Measurements from ENCODE around the gene SLC16A5.
A peak's percentile ranks its signal among the peaks of the same experiment; 100 is the strongest.
"Not testable (repeated sequence)": the region's sequence is repeated elsewhere in the genome, so short reads cannot be mapped to it uniquely, and the experiment has no call there.

Gene SLC16A5, protein sequence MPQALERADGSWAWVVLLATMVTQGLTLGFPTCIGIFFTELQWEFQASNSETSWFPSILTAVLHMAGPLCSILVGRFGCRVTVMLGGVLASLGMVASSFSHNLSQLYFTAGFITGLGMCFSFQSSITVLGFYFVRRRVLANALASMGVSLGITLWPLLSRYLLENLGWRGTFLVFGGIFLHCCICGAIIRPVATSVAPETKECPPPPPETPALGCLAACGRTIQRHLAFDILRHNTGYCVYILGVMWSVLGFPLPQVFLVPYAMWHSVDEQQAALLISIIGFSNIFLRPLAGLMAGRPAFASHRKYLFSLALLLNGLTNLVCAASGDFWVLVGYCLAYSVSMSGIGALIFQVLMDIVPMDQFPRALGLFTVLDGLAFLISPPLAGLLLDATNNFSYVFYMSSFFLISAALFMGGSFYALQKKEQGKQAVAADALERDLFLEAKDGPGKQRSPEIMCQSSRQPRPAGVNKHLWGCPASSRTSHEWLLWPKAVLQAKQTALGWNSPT

GRCh38 chr17:75087558-75088453, at the start of gene SLC16A5:
TSS of gene SLC16A5 (plus strand) at chr17:75087954. CDS start at chr17:75093637, 5,683 bp downstream.
- DNase-seq (ENCODE audit: low read depth) = no peak

DNA sequence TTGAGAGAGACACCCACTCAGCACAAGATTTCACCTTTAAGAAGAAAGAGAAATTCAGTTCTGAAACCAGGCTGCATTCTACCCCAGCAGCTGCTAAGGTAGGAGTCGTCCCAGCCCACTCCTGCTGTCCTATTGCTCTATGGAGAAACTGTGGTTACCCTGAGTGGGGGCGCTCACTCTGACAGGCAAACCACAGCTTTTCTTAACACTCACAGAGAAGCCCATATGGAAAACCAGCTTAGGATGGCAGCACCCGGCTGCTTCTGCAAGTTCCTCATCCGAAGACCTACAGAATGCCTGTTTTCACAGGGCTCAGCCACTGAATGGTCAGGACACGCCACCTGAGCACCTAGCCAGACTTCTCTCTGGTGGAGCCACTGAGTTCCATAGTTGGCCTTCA, 48.5 kb upstream of the SLC16A5 start:
- DNase-seq (ENCODE audit: low read depth) = no peak

- no peak for DNase-seq (ENCODE audit: low read depth)
Measured at GRCh38 chr17:75041656-75042280, 46.0 kb upstream of the SLC16A5 start.

- DNase-seq (ENCODE audit: low read depth) = not testable (repeated sequence)
Measured at GRCh38 chr17:75043789-75044188, 44.0 kb upstream of the SLC16A5 start.

DNA sequence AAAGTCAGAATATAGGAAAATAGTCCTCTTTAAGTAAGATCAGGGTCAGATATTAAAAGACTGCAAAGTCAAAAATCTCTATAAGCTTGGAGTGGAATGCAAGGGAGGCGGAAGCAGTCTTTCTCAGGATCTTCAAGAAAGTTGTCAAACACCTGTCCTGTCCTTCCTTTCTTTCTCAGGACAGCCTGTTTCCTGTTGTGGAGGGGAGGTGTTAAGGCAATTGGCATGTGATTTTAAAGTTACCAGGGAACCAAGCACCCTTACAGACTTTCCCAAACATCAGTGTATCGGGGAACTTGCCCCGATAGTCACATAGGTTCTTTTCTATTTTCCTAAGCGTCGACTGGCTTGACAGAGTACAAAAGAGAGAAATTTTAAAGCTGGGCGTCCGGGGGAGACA, 43.0 kb upstream of the SLC16A5 start:
- no peak for DNase-seq (ENCODE audit: low read depth)

GRCh38 chr17:75045946-75046406, 41.8 kb upstream of the SLC16A5 start:
- DNase-seq (ENCODE audit: low read depth) = not testable (repeated sequence)

DNA sequence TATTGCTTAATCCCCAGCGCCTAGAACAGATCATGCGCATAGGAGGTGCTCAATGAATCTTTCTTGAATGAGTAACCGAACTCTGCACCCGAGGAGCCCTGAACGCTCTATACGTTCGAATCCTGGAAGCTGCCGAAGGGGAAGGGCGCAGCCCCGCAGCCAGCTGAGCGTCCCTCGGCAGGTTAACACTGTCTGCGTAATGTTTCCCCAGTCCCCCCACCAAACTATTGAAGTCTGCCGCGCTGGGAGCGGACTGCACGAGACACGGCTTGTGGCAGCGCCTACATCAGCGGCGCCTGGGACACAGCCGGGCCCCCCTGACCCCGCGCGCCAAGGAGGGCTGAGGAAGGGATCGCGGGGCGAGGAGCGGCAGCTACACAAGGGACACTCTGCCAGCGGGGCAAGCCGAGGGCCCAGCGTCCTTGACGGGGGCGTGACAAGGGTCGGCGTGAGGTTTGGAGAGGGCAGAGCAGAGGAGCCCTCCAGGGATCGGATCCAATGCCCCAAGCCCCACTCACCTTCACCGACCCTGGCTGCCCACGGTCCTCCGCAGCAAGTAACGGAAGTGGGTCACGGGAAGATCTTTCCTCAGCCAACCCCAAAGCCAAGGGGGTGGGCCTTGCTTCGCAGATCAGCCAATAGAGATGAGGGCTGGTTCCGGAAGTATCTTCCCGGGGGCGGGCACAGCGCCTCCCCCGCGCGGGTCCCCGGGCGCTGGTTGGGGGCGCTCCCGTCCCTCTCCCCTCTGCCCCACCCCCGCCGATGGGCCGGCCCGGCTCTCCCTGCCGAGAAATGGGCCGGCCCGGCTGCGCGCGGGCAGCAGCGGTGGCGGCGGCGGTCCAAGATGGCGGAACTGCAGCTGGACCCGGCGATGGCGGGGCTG, 41.1 kb upstream of the SLC16A5 start, which contains the start of the genes ATP5PD and KCTD2:
ATP5PD (minus strand) TSS at position 563 of the 883 bp plus-strand sequence. CDS start 4,319 bp downstream, outside the sequence.
KCTD2 (plus strand) TSS at position 819 of the 883 bp plus-strand sequence; CDS start at position 845, 26 bp downstream.
- DNase-seq (ENCODE audit: low read depth) = peak; percentile 95

GRCh38 chr17:75047398-75048098, 40.2 kb upstream of the SLC16A5 start:
- no peak for DNase-seq (ENCODE audit: low read depth)

GRCh38 chr17:75048249-75048878, 39.4 kb upstream of the SLC16A5 start:
- no peak for DNase-seq (ENCODE audit: low read depth)

DNA sequence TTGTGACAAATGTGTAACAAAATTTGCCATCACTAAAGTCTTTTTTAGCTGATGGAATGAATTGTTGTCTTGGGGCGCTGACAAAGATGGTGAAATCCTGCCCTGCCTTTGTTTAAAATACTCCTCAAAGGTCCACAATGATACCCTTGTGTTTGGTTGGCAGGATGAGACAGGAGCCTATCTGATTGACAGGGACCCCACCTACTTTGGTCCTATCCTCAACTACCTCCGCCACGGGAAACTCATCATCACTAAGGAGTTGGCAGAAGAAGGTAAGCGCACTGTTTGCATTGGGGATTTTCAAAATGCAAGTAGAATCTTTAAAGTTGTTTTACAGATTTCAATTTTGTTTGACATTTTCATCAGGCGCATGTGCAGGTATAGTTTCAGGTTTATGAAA, 38.7 kb upstream of the SLC16A5 start:
- DNase-seq (ENCODE audit: low read depth) = no peak

DNA sequence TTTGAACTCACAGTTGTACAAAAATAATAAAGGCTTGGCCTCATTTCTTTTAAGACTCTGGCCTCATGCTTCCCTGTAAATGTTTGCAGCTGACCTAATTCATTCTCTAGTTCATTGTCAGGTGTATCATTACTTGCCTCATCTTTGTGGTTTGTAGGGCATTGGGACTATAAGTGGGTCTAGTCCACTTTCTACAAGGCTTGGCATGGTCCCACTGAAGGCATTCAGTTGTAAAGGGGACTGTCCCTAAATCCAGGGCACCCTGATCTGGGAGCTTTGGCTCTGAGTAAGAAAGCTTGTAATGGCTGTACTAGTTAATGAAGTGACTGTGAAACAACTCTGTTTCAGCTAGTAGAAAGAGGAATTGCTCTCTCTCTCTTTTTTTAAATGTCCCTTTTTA, 38.0 kb upstream of the SLC16A5 start:
- no peak for DNase-seq (ENCODE audit: low read depth)

DNA sequence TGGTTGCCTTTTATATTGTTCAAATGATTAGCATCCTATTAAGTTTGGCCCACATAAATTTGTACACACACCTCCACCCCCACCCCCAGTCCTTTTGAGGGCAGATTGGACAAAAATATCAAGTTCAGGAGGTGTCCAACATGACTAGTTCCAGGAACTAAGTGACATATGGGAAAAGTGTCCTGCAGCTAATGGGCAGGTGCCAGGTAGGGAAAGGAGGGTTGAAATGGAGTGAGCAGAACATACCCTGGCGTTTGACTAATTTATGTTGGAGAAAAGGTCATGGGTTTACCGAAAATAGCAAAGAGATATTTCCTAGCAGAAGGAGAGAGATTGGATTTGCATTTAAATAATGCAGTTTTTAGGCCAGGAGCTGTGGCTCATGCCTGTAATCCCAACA, 35.8 kb upstream of the SLC16A5 start:
- DNase-seq (ENCODE audit: low read depth) = no peak

DNA sequence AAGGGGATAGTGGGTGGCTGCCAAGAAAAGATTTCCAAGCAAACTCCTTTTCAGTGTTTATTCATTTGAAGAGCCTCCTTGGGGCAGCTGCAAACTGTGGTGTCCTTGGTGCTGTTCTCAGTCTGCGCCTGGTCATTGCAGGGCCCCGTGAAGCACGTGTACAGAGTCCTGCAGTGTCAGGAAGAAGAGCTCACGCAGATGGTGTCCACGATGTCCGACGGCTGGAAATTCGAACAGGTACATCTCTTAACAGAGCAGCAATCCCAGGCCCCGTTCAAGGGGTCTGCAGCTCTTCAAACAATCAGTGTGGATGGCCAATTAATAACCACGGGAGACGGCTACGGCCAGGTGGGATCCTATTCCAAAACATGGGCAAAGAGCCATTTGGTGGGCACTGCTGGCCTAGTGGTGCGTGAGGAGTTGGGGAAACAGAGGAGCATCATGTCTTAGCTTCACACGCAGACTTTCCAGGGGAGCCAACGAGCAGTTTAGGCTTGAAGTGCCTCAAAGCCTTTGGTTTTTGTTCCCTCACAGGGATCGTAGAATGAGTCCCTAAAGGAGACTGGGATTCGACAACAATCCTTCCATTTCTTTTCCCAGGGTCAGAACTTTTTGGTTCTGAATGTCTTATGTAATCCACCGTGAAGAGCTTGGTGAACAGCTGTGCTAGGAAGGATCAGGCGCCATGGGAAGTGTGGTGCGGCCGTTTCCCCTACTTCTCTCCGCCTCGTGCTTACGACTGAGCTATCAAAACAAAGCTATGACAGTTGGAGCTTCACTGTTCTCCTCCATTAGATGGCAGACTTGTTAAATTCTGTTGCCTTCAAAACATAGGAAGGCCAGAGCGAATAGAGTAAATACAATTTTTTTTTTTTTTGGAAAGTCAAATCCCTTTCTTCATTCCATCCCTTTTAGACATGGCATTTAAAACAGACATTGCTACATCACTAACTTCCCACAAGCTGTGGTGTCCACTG, 28.1 kb upstream of the SLC16A5 start:
- DNase-seq (ENCODE audit: low read depth) = no peak

DNA sequence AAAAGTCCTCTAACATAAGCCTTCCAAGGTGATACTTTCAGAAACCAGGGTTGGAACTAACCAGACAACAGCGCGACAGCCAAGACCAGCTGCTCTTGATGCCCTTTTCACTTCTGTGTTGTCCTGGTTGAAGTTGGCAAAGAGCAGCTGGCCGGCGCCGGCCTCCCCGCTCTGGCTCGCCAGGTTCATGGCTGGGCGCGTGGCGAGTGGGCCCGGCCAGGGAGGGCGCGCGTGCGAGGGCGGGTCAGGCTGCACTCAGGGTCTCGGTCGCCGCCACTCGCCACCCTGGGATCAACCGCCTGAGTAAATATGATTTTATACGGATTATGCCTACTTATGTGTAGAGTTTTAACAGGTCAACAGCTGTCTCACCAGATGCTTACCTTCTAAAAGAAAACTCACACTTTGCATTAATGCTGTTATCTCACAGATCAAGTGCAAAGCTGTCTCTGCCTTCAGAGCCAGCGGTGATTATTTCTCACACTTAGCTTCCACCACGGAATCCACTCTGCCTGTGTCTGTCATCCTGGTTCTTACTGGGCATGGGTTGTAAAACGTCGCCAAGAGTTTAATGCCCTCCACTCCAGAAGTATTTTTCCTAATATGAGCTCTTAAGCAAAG, 27.2 kb upstream of the SLC16A5 start:
- no peak for DNase-seq (ENCODE audit: low read depth)

DNA sequence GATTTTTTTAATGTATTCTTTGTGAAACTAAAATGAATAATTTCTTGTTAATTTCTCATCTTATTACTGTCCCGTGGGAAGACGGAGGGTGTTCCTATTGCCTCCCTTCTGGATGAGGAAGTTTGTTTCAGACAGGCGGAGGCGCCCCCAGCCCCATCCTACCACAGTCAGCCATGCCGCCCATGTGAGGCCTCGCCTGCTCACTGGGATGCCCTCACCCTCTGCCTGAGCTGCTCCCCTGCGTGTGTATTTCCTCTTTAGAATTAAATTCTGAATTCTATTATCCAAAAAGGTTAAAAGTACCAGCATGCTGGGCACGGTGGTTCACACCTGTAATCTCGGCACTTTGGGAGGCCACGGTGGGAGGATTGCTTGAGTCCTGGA, 26.7 kb upstream of the SLC16A5 start:
- DNase-seq (ENCODE audit: low read depth) = no peak

DNA sequence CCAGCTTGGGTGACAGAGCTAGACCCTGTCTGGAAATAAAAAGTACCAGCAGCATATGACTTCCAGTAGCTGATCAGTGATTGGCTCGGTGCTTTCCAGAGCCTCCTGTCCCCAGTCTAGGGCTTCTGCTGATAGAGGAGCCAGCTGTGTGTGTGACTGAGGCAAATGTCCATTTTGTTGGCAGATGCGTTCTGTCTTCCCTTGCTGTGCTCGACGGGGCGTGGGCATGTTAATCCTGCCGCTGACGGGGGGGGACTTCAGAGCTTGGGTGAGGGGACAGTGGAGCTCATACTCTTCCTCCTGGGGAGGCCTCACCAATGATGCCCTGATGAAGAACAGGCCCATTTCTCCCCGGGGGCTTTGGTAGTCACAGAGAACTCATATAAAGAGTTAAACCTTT, 26.1 kb upstream of the SLC16A5 start:
- DNase-seq (ENCODE audit: low read depth) = no peak

DNA sequence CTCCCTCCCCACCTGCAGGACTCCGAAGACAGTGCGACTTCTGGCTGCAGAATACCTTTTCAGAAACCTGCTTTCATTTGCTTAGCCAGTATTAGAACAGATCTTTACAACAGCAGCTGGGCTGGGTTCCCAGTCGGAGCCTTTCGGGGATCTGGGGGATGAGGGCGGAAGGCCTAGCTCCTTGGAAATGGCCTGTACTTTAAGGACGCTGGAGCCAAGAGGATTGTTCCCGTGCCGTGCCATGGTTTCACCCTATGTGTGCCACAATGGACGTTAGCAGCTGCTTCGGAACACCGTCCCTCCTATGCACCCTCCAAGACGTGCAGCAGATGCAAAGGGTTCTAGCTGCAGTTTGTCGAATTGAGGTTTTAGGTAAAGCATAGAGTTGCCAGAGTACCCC, 24.6 kb upstream of the SLC16A5 start:
- DNase-seq (ENCODE audit: low read depth) = no peak

DNA sequence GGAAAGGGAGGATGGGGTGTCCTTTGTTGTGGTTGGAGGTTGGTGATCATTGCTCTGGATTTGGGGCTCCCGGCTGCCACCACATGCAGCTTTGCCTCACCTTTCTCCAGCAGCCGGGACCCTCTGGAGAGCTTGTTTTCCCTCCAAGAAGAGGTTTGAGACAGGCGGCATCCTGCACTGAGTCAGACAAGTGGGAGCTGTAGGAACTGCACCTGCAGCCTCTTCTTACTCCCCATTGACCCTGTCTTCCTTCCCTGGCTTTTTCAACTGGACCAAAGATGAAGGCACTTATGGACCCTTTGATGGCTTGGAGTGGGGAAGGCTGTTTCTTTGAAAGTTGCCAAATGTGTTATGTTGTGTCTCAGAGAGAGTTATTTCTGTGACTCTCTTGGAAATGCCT, 24.1 kb upstream of the SLC16A5 start:
- DNase-seq (ENCODE audit: low read depth) = no peak
